H1 (cell line): ENCODE measurements around the gene MFN1. TPM values are rescaled to one million over a fixed set of nuclear protein-coding genes. Genes with fewer than 3 reads are reported as not detected.

Source experiments
- CHD7 ChIP-seq: fragments of 300-600 bp; sonication (generic); IDR thresholded peaks from 2 replicates; pipeline ENCODE4 v1.7.1; 2012; ENCODE audit warnings: low read length, moderate library complexity, mild to moderate bottlenecking, inconsistent platforms; ENCODE audit not compliant: insufficient replicate concordance
- polyA plus RNA-seq, 7 experiments: library from polyadenylated mRNA; depleted of rRNA in 3 of 7; stranded (reverse) in 5 of 7; unstranded in 2 of 7; fragments of >200 nt in 5 of 7; fragments of 200-250 nt in 2 of 7; gene quantifications; 1 replicate in 5 of 7; 2 replicates in 1 of 7; 4 replicates in 1 of 7; pipeline versions ENCODE4 v1.2.1 to v1.2.3, GENCODE V29; 2011 to 2013; ENCODE audit warnings: missing spikeins in 2 of 7, mixed read lengths in 2 of 7
- total RNA-seq: library from RNA; stranded (reverse); fragmentation: NEBNext Ultra II Directional; extraction: Animal tissue kit (Norgen Biotek cat#: 25700); gene quantifications from 2 replicates; pipeline ENCODE4 v1.2.1, GENCODE V29; 2021

The MFN1 gene
- total and polyA plus RNA-seq, 2 of the 8 experiments (the other 6 are each of a cell fraction or from before 2014, with no cell fraction given) = 9.1 to 35.6 TPM

- no peak for TF ChIP-seq CHD7
- TF ChIP-seq, all 59 proteins: peak for 0
Observed at GRCh38 chr3:179299999-179300613, 47.4 kb upstream of the MFN1 start (continued).
